H7 (cell line): ENCODE data around the gene PPP3R1. TPM values are rescaled to one million over a fixed set of nuclear protein-coding genes. Genes with fewer than 3 reads are reported as not detected.

Experiments used
- DNase-seq: peaks from one replicate; pipeline ENCODE4 v3.0.0; 2012
- H3K27me3 ChIP-seq: 2 replicates; pipeline ENCODE4 v1.6.0; 2011; ENCODE audit warnings: mild to moderate bottlenecking, low read length; ENCODE audit not compliant: control insufficient read depth, insufficient read depth
- H3K36me3 ChIP-seq: replicated peaks from 2 replicates; pipeline ENCODE4 v1.5.1; 2011; ENCODE audit warnings: low read length; ENCODE audit not compliant: control insufficient read depth, insufficient read depth
- H3K4me3 ChIP-seq: 2 replicates; pipeline ENCODE4 v1.5.1; 2011; ENCODE audit warnings: low read depth, mild to moderate bottlenecking, control low read depth, low read length, moderate library complexity; ENCODE audit not compliant: insufficient read depth
- total RNA-seq: library from RNA; depleted of rRNA; stranded (reverse); fragments of >200 nt; shearing (Covaris generic); gene quantifications from 2 replicates; pipeline ENCODE4 v1.2.3, GENCODE V29; 2014

PPP3R1 gene
- total RNA-seq, 1 experiment from 2014 or later, result 20.1 TPM

DNA sequence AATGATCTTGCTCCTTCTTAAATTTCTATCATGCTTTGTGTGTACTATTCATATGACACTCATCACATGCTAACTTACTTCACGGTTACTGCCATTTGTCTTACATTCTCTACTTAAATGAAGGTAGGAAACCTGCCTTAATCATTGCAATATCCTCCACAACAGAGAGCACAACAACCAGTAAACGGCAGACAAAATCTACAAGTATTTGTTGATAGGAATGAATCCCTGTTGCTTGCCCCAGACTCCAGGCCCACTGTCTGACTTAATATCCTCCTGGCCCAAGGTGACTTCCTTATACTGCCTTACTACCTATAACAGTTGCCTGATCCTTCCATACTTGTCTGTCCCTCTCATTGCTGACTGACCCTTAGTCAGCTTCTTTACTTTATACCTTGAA, 3.5 kb downstream of the PPP3R1 start:
- H3K4me3 ChIP-seq, result no peak overlapping the region
- no peaks in the 10 kb centered on the region for H3K27me3 ChIP-seq
- H3K36me3 ChIP-seq, result no peaks in the 10 kb centered on the region; the same call in 1 of the 2 replicates
- no peak for DNase-seq

DNA sequence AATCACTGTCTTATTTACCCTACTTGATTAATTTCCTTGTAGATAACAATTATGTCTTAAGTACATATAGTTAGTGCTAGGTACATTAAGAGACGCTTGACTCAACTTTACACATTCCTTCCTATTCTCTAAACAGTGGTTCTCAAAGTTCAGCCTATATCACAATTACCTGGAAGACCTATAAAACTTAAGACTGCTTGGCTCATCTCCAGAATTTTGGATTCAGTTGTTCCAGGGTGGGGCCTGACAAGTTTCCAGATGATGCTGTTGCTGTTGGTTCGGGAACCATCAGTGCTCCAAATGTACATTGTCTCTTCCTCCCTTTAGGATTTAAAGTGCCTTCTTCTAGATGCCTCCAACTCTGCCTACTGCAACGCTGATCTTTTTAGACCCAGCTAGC, 4.0 kb downstream of the PPP3R1 start:
- Histone ChIP-seq H3K27me3 (no peaks in the 10 kb centered on the region), H3K4me3 (no peak overlapping the region), H3K36me3 (no peaks in the 10 kb centered on the region; the same call in 1 of the 2 replicates)
- no peak for DNase-seq

DNA sequence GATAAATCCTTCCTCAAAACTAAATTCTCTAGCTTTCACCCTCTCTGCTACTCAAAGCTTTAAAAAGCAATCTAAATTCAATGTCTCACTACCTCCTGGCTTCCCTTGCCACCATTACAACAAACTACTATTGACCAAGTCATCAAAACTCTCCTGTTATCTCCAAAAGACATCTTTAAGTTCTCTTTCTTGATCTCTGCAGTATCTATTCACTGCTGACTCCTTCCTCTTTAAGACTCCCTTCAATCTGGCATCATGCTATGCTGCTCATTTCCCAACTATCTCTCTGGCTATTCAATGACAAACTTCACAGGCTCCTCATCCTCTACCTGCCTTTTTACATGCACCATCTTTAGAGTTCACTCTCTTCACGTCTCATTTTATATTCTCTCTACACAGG, 5.9 kb downstream of the PPP3R1 start:
- Histone ChIP-seq H3K27me3 (no peaks in the 10 kb centered on the region), H3K36me3 (no peaks in the 10 kb centered on the region; the same call in 1 of the 2 replicates), H3K4me3 (no peak overlapping the region)
- DNase-seq, result no peak

DNA sequence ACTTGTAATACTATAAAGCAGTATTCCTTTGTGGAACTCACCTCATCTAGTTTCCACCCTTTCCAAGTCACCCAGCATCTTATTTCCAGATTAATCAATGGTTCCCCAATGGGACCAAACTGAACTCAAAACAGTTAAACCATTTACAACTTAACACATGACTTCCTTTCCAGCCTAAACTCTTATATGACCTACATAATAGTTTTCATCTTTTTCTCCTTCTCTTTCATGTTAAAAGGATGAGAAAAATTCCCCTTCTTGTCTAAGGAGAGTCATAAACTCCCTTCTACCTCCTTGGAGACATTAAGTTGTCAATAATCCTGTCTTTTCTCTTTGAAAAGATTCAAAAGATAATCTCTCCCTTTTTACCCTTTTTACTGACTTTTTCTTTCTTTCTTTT, 6.7 kb downstream of the PPP3R1 start:
- no peak overlapping the region for H3K4me3 ChIP-seq
- DNase-seq, result no peak

DNA sequence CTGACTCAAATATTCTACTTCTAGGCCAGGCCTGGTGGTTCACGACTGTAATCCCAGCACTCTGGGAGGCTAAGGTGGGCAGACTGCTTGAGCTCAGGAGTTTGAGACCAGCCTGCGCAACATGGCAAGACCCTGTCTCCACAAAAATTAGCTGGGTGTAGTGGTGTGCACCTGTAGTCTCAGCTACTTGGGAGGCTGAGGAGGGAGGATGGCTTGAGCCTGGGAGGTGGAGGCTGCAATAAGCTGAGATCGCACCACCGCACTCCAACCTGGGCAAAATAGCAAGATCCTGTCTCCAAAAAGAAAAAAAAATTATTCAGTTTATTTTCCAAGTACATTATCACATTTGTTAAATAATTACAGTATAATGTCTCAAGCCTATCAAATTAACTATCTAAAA, 7.3 kb downstream of the PPP3R1 start:
- H3K36me3 ChIP-seq, result no peaks in the 10 kb centered on the region; the same call in 1 of the 2 replicates
- no peaks in the 10 kb centered on the region for H3K27me3 ChIP-seq
- H3K4me3 ChIP-seq, result no peak overlapping the region
- no peak for DNase-seq

More for the DNA sequence above, 6.7 kb downstream of the PPP3R1 start:
- no peaks in the 10 kb centered on the region for H3K27me3 ChIP-seq
- no peaks in the 10 kb centered on the region; the same call in 1 of the 2 replicates for H3K36me3 ChIP-seq

DNA sequence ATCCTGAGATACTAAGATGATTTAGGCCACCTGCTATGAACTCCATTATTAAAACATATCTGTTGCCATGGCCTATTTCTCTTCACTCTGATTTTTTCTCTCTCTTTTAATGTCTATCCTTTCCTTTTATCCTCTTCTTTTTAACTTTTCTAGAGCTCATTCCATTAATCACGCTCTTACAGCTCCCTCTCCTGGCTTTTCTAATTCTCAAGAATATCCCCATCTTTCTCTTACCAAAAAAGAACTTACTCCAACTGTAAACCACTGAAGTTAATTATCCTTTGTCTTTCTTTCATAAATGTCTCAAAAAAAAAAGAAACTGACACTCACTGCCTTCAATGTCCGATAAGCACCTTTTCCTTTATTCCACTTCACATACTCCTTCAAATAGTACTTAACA, 7.9 kb downstream of the PPP3R1 start:
- Histone ChIP-seq H3K36me3 (no peaks in the 10 kb centered on the region), H3K4me3 (no peak overlapping the region), H3K27me3 (no peaks in the 10 kb centered on the region)
- DNase-seq, result no peak

DNA sequence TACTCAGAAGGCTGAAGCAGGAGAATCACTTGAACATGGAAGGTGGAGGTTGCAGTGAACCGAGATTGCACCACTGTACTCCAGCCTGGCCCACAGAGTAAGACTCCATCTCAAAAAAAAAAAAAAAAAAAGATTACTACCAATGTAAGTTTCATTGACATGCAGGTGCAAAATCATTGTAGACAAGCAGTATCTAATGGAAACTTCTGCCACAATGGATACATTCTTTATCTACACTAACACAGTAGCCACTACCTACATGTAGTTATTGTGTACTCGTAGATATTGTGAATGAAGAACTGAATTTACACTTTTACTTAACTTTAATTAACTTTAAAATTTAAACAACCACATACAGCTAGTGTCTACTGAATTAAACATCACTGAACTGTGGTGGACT, 10.6 kb downstream of the PPP3R1 start:
- Histone ChIP-seq H3K27me3 (no peaks in the 10 kb centered on the region), H3K36me3 (no peaks in the 10 kb centered on the region), H3K4me3 (no peak overlapping the region)
- DNase-seq, result no peak

DNA sequence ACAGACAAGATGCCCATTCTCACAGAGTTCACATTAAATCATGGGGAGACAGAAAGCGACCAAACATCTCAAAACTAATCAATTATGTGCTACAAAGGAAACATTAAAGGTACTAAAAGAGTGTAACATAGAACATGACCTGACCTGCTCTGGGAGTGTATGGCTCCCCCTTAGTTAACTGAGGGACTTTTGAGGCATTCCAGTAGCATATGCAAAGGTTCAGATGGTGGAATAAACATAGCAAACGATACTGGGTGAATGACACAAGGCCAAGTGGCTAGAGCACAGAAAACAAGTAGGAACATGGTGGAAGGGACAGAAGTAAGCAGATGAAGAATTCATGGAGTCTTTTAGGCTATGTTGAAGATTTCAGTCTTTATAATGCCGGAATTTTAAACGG, 11.9 kb downstream of the PPP3R1 start:
- Histone ChIP-seq H3K27me3 (no peaks in the 10 kb centered on the region), H3K36me3 (no peaks in the 10 kb centered on the region), H3K4me3 (no peak overlapping the region)
- no peak for DNase-seq

DNA sequence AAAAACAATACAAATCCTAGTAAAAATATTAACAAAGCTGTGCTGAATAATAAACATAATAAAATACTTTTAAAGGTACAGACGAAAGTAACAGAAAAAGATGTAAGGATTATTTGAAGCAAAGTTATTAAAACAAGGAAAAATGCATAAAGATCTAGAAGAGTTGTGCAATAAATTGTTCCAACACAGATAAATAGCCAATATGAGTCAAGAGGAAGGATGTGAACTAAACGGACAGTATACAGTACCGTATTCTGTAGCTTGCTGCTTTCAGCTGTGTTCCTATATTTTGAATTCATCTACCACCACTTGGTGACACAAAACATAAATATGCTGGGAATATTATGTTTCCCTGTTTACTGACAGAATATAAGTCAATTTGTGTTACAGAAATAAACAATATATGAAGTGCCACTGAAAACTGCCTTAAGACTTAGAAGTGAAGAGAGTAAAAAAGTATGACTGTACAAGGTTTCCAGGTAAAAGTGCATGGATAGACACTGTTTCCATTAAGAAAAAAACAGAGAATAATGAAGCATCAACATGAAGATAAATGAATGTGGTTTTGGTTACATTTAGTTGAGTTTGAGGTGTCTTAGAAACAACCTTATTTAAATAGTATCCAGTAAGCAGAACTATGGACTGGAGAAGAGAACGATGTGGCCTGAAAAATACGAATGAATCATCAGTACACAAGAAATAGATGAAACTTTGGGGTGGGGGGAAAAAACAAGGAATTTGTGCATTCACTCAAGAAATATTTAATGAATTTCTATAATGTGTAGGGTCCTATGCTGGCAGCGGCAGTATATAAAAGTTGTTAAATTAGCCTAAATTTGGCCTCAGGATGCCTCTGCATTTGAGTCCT, 13.1 kb downstream of the PPP3R1 start:
- DNase-seq, result no peak
- Histone ChIP-seq H3K36me3 (no peaks in the 10 kb centered on the region), H3K27me3 (no peaks in the 10 kb centered on the region), H3K4me3 (no peak overlapping the region)

DNA sequence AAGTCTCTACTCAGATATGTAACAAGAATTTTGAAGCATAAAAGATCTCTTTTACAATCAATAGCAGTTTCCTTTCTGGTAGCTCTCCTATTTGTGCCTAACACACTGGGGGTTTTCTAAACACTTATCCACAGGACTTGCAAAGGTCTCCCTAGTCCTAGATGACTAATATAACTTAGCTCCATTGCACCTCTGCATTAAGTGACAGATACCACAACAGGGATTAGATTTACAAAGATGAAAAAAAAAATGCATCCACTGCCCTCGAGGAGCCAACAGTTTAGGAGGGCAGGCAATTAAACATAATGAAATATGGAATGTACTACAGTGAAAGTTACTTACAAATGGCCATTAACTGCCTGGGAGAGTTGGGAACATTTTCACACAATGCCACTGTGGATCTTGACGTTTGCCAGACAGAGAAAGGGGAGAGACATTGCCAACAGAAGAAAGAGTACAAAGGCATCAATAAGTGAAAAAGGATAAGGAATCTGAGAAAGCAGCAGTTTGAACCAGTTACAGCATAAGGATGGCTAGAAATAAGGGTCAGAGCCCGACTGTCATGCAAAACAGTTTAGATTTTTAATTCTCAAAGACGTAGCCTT, 14.3 kb downstream of the PPP3R1 start:
- H3K36me3 ChIP-seq, result no peaks in the 10 kb centered on the region
- no peak for DNase-seq
- no peaks in the 10 kb centered on the region for H3K27me3 ChIP-seq
- H3K4me3 ChIP-seq, result no peak overlapping the region

DNA sequence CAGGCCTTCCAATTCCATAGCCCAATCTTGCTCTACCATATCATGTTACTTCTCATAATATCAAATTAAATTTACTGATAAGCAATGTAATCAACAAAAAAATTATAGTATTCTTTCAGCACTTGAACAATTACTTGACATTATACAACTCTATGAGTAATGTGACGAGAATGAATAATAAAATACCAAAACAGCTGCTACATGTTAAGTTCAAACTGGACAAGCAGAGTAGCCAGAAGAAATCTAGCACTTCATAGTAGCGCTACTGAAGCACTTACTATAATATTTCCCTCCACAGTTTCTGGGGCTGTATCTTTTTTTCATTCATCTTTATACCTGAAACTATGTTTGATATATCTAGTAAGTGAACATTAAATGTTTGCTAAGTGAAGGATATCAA, 14.9 kb downstream of the PPP3R1 start:
- no peaks in the 10 kb centered on the region for H3K36me3 ChIP-seq
- no peak for DNase-seq
- H3K4me3 ChIP-seq, result no peak overlapping the region
- H3K27me3 ChIP-seq, result no peaks in the 10 kb centered on the region

DNA sequence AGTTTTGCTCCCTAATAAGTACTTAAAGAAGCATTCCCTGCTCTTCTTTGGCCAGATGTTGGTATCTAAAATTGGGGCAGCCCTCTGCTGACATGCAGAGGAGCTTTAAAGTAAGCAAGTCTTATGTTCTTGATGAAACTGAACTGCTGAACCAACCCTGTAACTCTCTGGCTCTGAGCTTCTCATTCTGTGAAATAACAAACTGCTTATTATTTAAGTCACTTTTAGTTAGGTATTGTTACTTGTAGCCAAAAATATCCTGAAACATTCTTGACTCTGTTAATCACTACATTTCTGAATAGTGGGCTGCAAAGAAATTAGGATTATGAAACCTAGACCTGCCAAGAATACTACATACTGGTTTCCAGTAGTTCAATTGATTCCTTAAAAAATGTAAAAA, 15.5 kb downstream of the PPP3R1 start:
- Histone ChIP-seq H3K36me3 (no peaks in the 10 kb centered on the region), H3K27me3 (no peaks in the 10 kb centered on the region), H3K4me3 (no peak overlapping the region)
- no peak for DNase-seq

DNA sequence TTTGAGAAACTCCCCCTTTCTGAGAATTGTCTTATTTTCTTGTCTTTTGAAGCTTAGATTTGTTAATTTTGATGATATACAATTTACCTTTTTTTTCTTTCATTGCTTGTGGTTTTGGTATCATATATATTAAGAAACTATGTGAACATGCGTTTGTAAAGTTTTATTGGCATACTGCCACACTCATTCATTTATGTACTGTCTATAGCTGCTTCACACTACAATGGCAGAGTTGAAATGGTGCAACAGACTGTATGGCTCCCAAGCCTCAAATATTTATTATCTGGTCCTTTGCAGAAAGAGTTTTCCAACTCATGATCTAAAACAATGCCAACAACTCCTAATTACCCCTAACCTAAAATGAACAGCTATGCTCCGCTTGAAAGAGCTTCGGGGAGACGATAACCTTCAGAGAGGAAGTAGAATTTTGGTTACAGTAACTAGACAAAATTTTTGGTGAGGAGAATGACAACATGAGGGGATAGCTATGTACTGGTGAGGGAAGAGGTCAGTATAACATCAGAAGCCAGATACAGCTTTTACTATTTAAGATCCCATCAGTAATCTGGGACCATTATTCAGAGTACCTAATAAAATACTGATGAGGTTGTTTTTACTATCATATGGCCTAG, 16.1 kb downstream of the PPP3R1 start:
- H3K36me3 ChIP-seq, result no peaks in the 10 kb centered on the region
- no peaks in the 10 kb centered on the region for H3K27me3 ChIP-seq
- DNase-seq, result no peak

DNA sequence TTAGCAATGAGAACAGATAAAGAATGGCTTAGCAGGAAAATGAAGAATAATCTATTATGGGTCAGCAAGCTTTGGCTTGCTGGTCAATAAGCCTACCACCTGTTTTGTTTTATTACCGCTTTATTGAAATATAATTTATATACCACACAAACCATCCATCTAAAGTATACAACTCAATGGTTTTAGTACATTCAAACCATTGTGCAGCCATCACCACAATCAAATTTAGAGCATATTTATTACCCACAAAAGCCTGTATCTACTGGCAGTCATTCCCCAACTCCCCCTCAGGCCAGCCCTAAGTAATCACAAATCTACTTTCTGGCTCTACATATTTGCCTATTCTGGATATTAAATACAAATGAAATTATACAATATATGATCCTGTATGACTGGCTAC, 17.2 kb downstream of the PPP3R1 start:
- Histone ChIP-seq H3K36me3 (no peaks in the 10 kb centered on the region), H3K4me3 (no peak overlapping the region), H3K27me3 (no peaks in the 10 kb centered on the region)
- no peak for DNase-seq

More for the DNA sequence above, 16.1 kb downstream of the PPP3R1 start:
- no peak overlapping the region for H3K4me3 ChIP-seq

DNA sequence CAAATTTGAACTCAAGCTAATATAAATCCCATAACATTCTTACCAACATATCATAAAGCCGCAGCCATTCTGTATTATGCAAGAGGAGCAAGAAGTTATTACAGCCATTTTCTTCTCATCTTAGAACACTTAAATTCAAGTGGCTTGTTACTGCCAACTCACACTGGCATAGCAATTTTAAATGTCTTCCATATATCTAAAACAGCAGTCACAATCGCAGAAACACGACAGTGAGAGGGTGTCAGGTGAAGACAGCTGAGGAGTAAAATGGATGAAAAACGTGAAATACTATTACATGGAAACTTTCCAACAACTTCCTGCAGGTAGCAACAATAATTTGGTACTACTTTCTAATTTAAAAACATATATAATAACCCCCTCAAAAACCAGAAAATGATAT, 17.9 kb downstream of the PPP3R1 start:
- no peak for DNase-seq
- H3K36me3 ChIP-seq, result no peaks in the 10 kb centered on the region
- no peak overlapping the region for H3K4me3 ChIP-seq
- H3K27me3 ChIP-seq, result no peaks in the 10 kb centered on the region
